Keratinocyte (primary cell): ENCODE data around the gene ORM1. TPM values are rescaled to one million over a fixed set of nuclear protein-coding genes. Genes with fewer than 3 reads are reported as not detected.

Experiments
- DNase-seq: peaks from one replicate; pipeline ENCODE4 v3.0.0-alpha.2; 2011; ENCODE audit warnings: low read depth, missing footprints, low spot score
- FAIRE-seq: peaks from 2 replicates; lab custom pipeline; 2011; peaks lifted over from hg19 to GRCh38; lab: Jason Lieb, UNC
- H2AFZ ChIP-seq: 2 replicates; pipeline ENCODE4 v1.6.0; 2012; ENCODE audit warnings: low read length, control low read depth, inconsistent platforms; ENCODE audit not compliant: control insufficient read depth
- H3K27ac ChIP-seq: 2 replicates; pipeline ENCODE4 v1.5.1; 2011; ENCODE audit warnings: low read length; ENCODE audit not compliant: control insufficient read depth, insufficient read depth
- H3K27me3 ChIP-seq: 3 replicates; pipeline ENCODE4 v1.6.0; 2011; ENCODE audit warnings: low read length; ENCODE audit not compliant: control insufficient read depth, insufficient read depth; ENCODE audit errors: extremely low read depth
- H3K36me3 ChIP-seq, 2 experiments: 2 replicates in 1 of 2; 3 replicates in 1 of 2; pipeline ENCODE4 v1.5.1; 2011; ENCODE audit warnings: low read length in 2 of 2, mild to moderate bottlenecking in 1 of 2; ENCODE audit not compliant: control insufficient read depth in 2 of 2, insufficient read depth in 2 of 2; ENCODE audit errors: extremely low read depth in 1 of 2
- H3K4me1 ChIP-seq: 3 replicates; pipeline ENCODE4 v1.5.1; 2011; ENCODE audit warnings: low read length; ENCODE audit not compliant: control insufficient read depth, insufficient read depth; ENCODE audit errors: extremely low read depth
- H3K4me2 ChIP-seq: 3 replicates; pipeline ENCODE4 v1.6.0; 2011; ENCODE audit warnings: low read depth, low read length; ENCODE audit not compliant: control insufficient read depth, insufficient read depth; ENCODE audit errors: extremely low read depth
- H3K4me3 ChIP-seq, 3 experiments: fragments of 200-600 bp in 1 of 3; sonication (generic) in 1 of 3; 2 replicates in 2 of 3; 3 replicates in 1 of 3; pipeline ENCODE4 v1.5.1; 2011 to 2016; ENCODE audit warnings: low read length in 3 of 3, mild to moderate bottlenecking in 3 of 3, control low read depth in 2 of 3, inconsistent platforms in 1 of 3, low read depth in 1 of 3, mixed read lengths in 1 of 3, mixed run types in 1 of 3, moderate library complexity in 1 of 3; ENCODE audit not compliant: control insufficient read depth in 2 of 3, insufficient read depth in 2 of 3; ENCODE audit errors: extremely low read depth in 1 of 3
- H3K79me2 ChIP-seq: 2 replicates; pipeline ENCODE4 v1.6.0; 2012; ENCODE audit warnings: low read length; ENCODE audit not compliant: control insufficient read depth, insufficient read depth
- H3K9ac ChIP-seq: 3 replicates; pipeline ENCODE4 v1.6.0; 2011; ENCODE audit warnings: low read length; ENCODE audit not compliant: control insufficient read depth, insufficient read depth; ENCODE audit errors: extremely low read depth
- H3K9me1 ChIP-seq: 3 replicates; pipeline ENCODE4 v1.6.0; 2011; ENCODE audit warnings: low read length; ENCODE audit not compliant: control insufficient read depth, insufficient read depth; ENCODE audit errors: extremely low read depth
- H3K9me3 ChIP-seq: 2 replicates; pipeline ENCODE4 v1.5.1; 2012; ENCODE audit warnings: low read depth, low read length; ENCODE audit not compliant: control insufficient read depth
- H4K20me1 ChIP-seq: 3 replicates; pipeline ENCODE4 v1.6.0; 2011; ENCODE audit warnings: low read length; ENCODE audit not compliant: control insufficient read depth, insufficient read depth; ENCODE audit errors: extremely low read depth
- CTCF ChIP-seq, 3 experiments: IDR thresholded peaks in 1 of 3; conservative IDR thresholded peaks in 1 of 3; optimal IDR thresholded peaks in 1 of 3; 2 replicates in 2 of 3; 3 replicates in 1 of 3; pipeline versions ENCODE3 to v1.5.1; 2011; ENCODE audit warnings: low read length in 3 of 3, mild to moderate bottlenecking in 3 of 3, moderate library complexity in 2 of 3, control low read depth in 1 of 3, inconsistent platforms in 1 of 3; ENCODE audit not compliant: insufficient read depth in 2 of 3; ENCODE audit errors: extremely low read depth in 1 of 3
- EZH2 ChIP-seq: IDR thresholded peaks from one replicate; pipeline ENCODE4 v1.6.1; 2012; ENCODE audit warnings: inconsistent platforms, mild to moderate bottlenecking, low read length, moderate library complexity
- dilution Hi-C: fragments of 300-500 bp; cut with MboI; formaldehyde crosslinking; loops from one replicate; pipeline ENCODE4 v1.7.0; 2020; ENCODE audit warnings: low sequenced_read_pairs; ENCODE audit not compliant: extremely low pct_ligation_motif_present
- polyA plus RNA-seq, 5 experiments: library from polyadenylated mRNA; depleted of rRNA in 3 of 5; stranded (reverse) in 3 of 5; stranded (forward) in 1 of 5; unstranded in 1 of 5; fragments of >200 nt; gene quantifications; 1 replicate in 1 of 5; 2 replicates in 3 of 5; 3 replicates in 1 of 5; pipeline versions ENCODE4 v1.2.1 to v1.2.3, GENCODE V29; 2011 to 2012; ENCODE audit warnings: missing spikeins in 2 of 5, low read depth in 1 of 5, low replicate concordance in 1 of 5

The ORM1 gene
- polyA plus RNA-seq, 1 donor (not counting 4 experiments of a cell fraction or from before 2014, with no cell fraction given) = not detected

GRCh38 chr9:114362394-114362793 lies 39.5 kb downstream of the ORM1 start:
- no peak for DNase-seq
- H3K4me1 ChIP-seq = no peaks in the 10 kb centered on the region
- H3K27ac ChIP-seq = no peak overlapping the region
- H3K4me2 ChIP-seq = no peak overlapping the region
- no peak for FAIRE-seq
- no peak for TF ChIP-seq CTCF (optimal IDR thresholded peaks at IDR 0.05 in 1 of 3, IDR thresholded peaks at IDR 0.05 in 1 of 3, conservative IDR thresholded peaks at IDR 0.05 in 1 of 3; ENCODE audit: extremely low read depth in 1 of 3, insufficient read depth in 2 of 3, low read length in 3 of 3)
- no peak for TF ChIP-seq EZH2
- dilution Hi-C loops = no loop called here
- H3K36me3 ChIP-seq = peaks cover under 1 to 5% of the 10 kb centered on the region in 2 experiments
- H3K27me3 ChIP-seq = no peaks in the 10 kb centered on the region
- H3K79me2 ChIP-seq = no peaks in the 10 kb centered on the region
- no peaks in the 10 kb centered on the region for H3K9me3 ChIP-seq
- H4K20me1 ChIP-seq = no peaks in the 10 kb centered on the region
- H3K9ac ChIP-seq = no peak overlapping the region
- H3K4me3 ChIP-seq = no peak overlapping the region
- H3K9me1 ChIP-seq = no peaks in the 10 kb centered on the region
- no peak overlapping the region for H2AFZ ChIP-seq

DNA sequence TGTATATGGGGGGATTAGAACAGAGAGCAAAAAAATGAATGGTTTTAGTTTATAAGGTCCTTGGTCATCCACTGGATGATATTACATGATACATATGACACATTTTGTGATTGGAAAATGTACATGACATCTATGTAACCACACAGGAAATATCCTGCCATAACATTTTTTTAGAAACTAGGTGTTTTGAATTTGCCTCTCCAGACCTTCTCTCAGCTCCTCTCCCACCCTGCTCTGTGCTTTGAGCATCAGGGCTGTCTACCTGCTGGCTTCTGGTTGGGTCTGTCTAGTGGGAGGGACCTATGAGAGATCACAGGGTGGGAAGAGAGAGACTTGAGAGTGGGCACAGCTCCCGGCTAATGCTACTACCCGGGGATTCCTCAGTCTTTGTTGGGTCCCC lies 40.5 kb downstream of the ORM1 start:
- Histone ChIP-seq H3K4me1 (no peaks in the 10 kb centered on the region), H3K9me1 (no peaks in the 10 kb centered on the region), H3K27me3 (no peaks in the 10 kb centered on the region), H3K27ac (no peak overlapping the region), H3K9ac (no peak overlapping the region), H3K36me3 (peaks cover 0 to 7% of the 10 kb centered on the region in 2 experiments), H4K20me1 (no peaks in the 10 kb centered on the region), H3K9me3 (no peaks in the 10 kb centered on the region), H3K79me2 (no peaks in the 10 kb centered on the region), H2AFZ (no peak overlapping the region), H3K4me2 (no peak overlapping the region), H3K4me3 (no peak overlapping the region)
- no peak for DNase-seq
- no peak for FAIRE-seq
- no peak for TF ChIP-seq EZH2
- TF ChIP-seq CTCF (optimal IDR thresholded peaks at IDR 0.05 in 1 of 3, IDR thresholded peaks at IDR 0.05 in 1 of 3, conservative IDR thresholded peaks at IDR 0.05 in 1 of 3; ENCODE audit: extremely low read depth in 1 of 3, insufficient read depth in 2 of 3, low read length in 3 of 3) = no peak
- dilution Hi-C loops = no loop called here
